Activated naive CD8-positive, alpha-beta T cell treated with anti-CD3 and anti-CD28 coated beads, Interleukin-2, amount 50 U/mL, for 24 hours (primary cell): ENCODE measurements around the gene ZNF682.
"Not testable (repeated sequence)": the region's sequence is repeated elsewhere in the genome, so short reads cannot be mapped to it uniquely, and the experiment has no call there.

Source experiments
- ATAC-seq: fragments of 150-1000 bp; cut with Tn5 transposase; one replicate; pipeline ENCODE4 v1.10.0; 2021
- DNase-seq: peaks from one replicate; pipeline ENCODE4 v3.0.0; 2021
- H3K27ac Mint-ChIP-seq: one replicate; pipeline ENCODE4 v1.8.0; 2021; ENCODE audit warnings: mild to moderate bottlenecking, mixed read lengths
- H3K27me3 Mint-ChIP-seq: one replicate; pipeline ENCODE4 v1.8.0; 2021; ENCODE audit warnings: mixed read lengths
- H3K36me3 Mint-ChIP-seq: one replicate; pipeline ENCODE4 v1.8.0; 2021; ENCODE audit warnings: low read depth, mixed read lengths
- H3K4me1 Mint-ChIP-seq: one replicate; pipeline ENCODE4 v1.8.0; 2021; ENCODE audit warnings: mixed read lengths
- H3K4me3 Mint-ChIP-seq: one replicate; pipeline ENCODE4 v1.8.0; 2021; ENCODE audit warnings: mild to moderate bottlenecking, moderate library complexity, mixed read lengths
- H3K9me3 Mint-ChIP-seq: one replicate; pipeline ENCODE4 v1.8.0; 2021; ENCODE audit warnings: mixed read lengths

The ZNF682 gene

GRCh38 chr19:20051841-20052768 is 12.8 kb upstream of the ZNF682 start:
- peak; percentile 98 for ATAC-seq

GRCh38 chr19:20045742-20046141 is 6.4 kb upstream of the ZNF682 start:
- not testable (repeated sequence) for H3K36me3 Mint-ChIP-seq, DNase-seq, H3K9me3 Mint-ChIP-seq, H3K4me3 Mint-ChIP-seq, H3K27ac Mint-ChIP-seq, ATAC-seq, H3K4me1 Mint-ChIP-seq, H3K27me3 Mint-ChIP-seq

More at GRCh38 chr19:20051841-20052768, 12.8 kb upstream of the ZNF682 start:
- Mint-ChIP-seq H3K4me1 (peaks cover 14% of the 10 kb centered on the region), H3K27ac (peak overlapping the region; percentile 88), H3K36me3 (peaks cover 3% of the 10 kb centered on the region), H3K27me3 (peaks cover 3% of the 10 kb centered on the region), H3K9me3 (peaks cover 16% of the 10 kb centered on the region), H3K4me3 (peak overlapping the region; percentile 90)
- DNase-seq: peak; percentile 68

GRCh38 chr19:20044663-20045062 is 5.4 kb upstream of the ZNF682 start:
- peaks cover 2% of the 10 kb centered on the region for H3K4me1 Mint-ChIP-seq
- ATAC-seq (no peak), DNase-seq (no peak)
- H3K36me3 Mint-ChIP-seq: no peaks in the 10 kb centered on the region
- H3K4me3 Mint-ChIP-seq: no peak overlapping the region
- peaks cover 4% of the 10 kb centered on the region for H3K9me3 Mint-ChIP-seq
- H3K27me3 Mint-ChIP-seq: peaks cover 2% of the 10 kb centered on the region
- no peak overlapping the region for H3K27ac Mint-ChIP-seq

- Mint-ChIP-seq H3K4me3 (peak overlapping the region; percentile 92), H3K27me3 (no peaks in the 10 kb centered on the region), H3K9me3 (no peaks in the 10 kb centered on the region), H3K4me1 (peaks cover 21% of the 10 kb centered on the region), H3K36me3 (peaks cover 8% of the 10 kb centered on the region), H3K27ac (peak overlapping the region; percentile 76)
- peak; percentile 1 for ATAC-seq
- DNase-seq: no peak
Observed at GRCh38 chr19:20038358-20039202, 725 bp downstream of the ZNF682 start.

- H3K9me3 Mint-ChIP-seq: no peaks in the 10 kb centered on the region
- no peak for DNase-seq
- no peak overlapping the region for H3K27ac Mint-ChIP-seq
- H3K4me3 Mint-ChIP-seq: no peak overlapping the region
- H3K4me1 Mint-ChIP-seq: peaks cover 21% of the 10 kb centered on the region
- H3K36me3 Mint-ChIP-seq: peaks cover 14% of the 10 kb centered on the region
- no peaks in the 10 kb centered on the region for H3K27me3 Mint-ChIP-seq
- no peak for ATAC-seq
Observed at GRCh38 chr19:20035935-20036334, 3.4 kb downstream of the ZNF682 start.

- H3K27ac Mint-ChIP-seq: no peak overlapping the region
Observed at GRCh38 chr19:20028611-20029010, 10.7 kb downstream of the ZNF682 start.

GRCh38 chr19:20005741-20006140 is 33.6 kb downstream of the ZNF682 start:
- Mint-ChIP-seq H3K4me1 (no peaks in the 10 kb centered on the region), H3K36me3 (peaks cover 66% of the 10 kb centered on the region), H3K27me3 (no peaks in the 10 kb centered on the region), H3K4me3 (no peak overlapping the region), H3K27ac (no peak overlapping the region), H3K9me3 (peaks cover 53% of the 10 kb centered on the region)
- DNase-seq (no peak), ATAC-seq (no peak)

More at GRCh38 chr19:20028611-20029010, 10.7 kb downstream of the ZNF682 start:
- no peaks in the 10 kb centered on the region for H3K9me3 Mint-ChIP-seq
- H3K27me3 Mint-ChIP-seq: no peaks in the 10 kb centered on the region
- H3K36me3 Mint-ChIP-seq: peaks cover 24% of the 10 kb centered on the region
- DNase-seq: no peak
- no peak for ATAC-seq
- H3K4me1 Mint-ChIP-seq: no peaks in the 10 kb centered on the region
- no peak overlapping the region for H3K4me3 Mint-ChIP-seq

- ATAC-seq: no peak
- peaks cover 14% of the 10 kb centered on the region for H3K9me3 Mint-ChIP-seq
Observed at GRCh38 chr19:19997656-19998268, 41.5 kb downstream of the ZNF682 start.

GRCh38 chr19:19966862-19967261 is 72.4 kb downstream of the ZNF682 start:
- DNase-seq: no peak
- ATAC-seq: no peak
- Mint-ChIP-seq H3K9me3 (peaks cover 34% of the 10 kb centered on the region), H3K36me3 (peaks cover 7% of the 10 kb centered on the region), H3K27me3 (no peaks in the 10 kb centered on the region), H3K4me1 (no peaks in the 10 kb centered on the region), H3K4me3 (no peak overlapping the region), H3K27ac (no peak overlapping the region)

More at GRCh38 chr19:19997656-19998268, 41.5 kb downstream of the ZNF682 start:
- H3K27me3 Mint-ChIP-seq: peaks cover 5% of the 10 kb centered on the region
- H3K4me3 Mint-ChIP-seq: no peak overlapping the region
- H3K27ac Mint-ChIP-seq: no peak overlapping the region
- DNase-seq: peak; percentile 41
- H3K4me1 Mint-ChIP-seq: no peaks in the 10 kb centered on the region
- peaks cover 7% of the 10 kb centered on the region for H3K36me3 Mint-ChIP-seq

GRCh38 chr19:19966126-19966525 is 73.2 kb downstream of the ZNF682 start:
- not testable (repeated sequence) for H3K4me3 Mint-ChIP-seq, H3K36me3 Mint-ChIP-seq, H3K4me1 Mint-ChIP-seq, H3K27ac Mint-ChIP-seq, DNase-seq, H3K27me3 Mint-ChIP-seq, ATAC-seq
- peaks cover 34% of the 10 kb centered on the region for H3K9me3 Mint-ChIP-seq

GRCh38 chr19:19964416-19964815 is 74.9 kb downstream of the ZNF682 start:
- no peak overlapping the region for H3K27ac Mint-ChIP-seq
- peaks cover 7% of the 10 kb centered on the region for H3K36me3 Mint-ChIP-seq
- H3K4me1 Mint-ChIP-seq: no peaks in the 10 kb centered on the region
- peaks cover 27% of the 10 kb centered on the region for H3K9me3 Mint-ChIP-seq
- no peaks in the 10 kb centered on the region for H3K27me3 Mint-ChIP-seq
- H3K4me3 Mint-ChIP-seq: no peak overlapping the region
- DNase-seq (no peak), ATAC-seq (no peak)

GRCh38 chr19:19959151-19959799 is 80.0 kb downstream of the ZNF682 start:
- not testable (repeated sequence) for H3K4me1 Mint-ChIP-seq, H3K4me3 Mint-ChIP-seq, H3K27me3 Mint-ChIP-seq, H3K27ac Mint-ChIP-seq, H3K9me3 Mint-ChIP-seq, ATAC-seq, H3K36me3 Mint-ChIP-seq
- peak; percentile 75 for DNase-seq

GRCh38 chr19:19957766-19958165 is 81.5 kb downstream of the ZNF682 start:
- not testable (repeated sequence) for H3K36me3 Mint-ChIP-seq, DNase-seq, H3K27me3 Mint-ChIP-seq, H3K4me1 Mint-ChIP-seq, H3K27ac Mint-ChIP-seq, H3K9me3 Mint-ChIP-seq, ATAC-seq, H3K4me3 Mint-ChIP-seq
